Cortex of kidney (tissue), 1 donor: ENCODE data around the gene OAF.
"Not testable (repeated sequence)": the region's sequence is repeated elsewhere in the genome, so short reads cannot be mapped to it uniquely, and the experiment has no call there.

Source experiments
- DNase-seq: peaks from one replicate; lab custom pipeline; 2025; lab: John Stamatoyannopoulos, UW

Gene OAF

GRCh38 chr11:120210626-120211521, at the start of gene OAF:
OAF (plus strand) TSS chr11:120211032; CDS start chr11:120211280, 248 bp downstream.
- peak; percentile 19 for DNase-seq

GRCh38 chr11:120167659-120168058, 43.2 kb upstream of the OAF start:
- no peak for DNase-seq

GRCh38 chr11:120168108-120168959, 42.5 kb upstream of the OAF start:
- DNase-seq: no peak

- no peak for DNase-seq
Measured at GRCh38 chr11:120168960-120169681, 41.7 kb upstream of the OAF start.

GRCh38 chr11:120169981-120170698, 40.7 kb upstream of the OAF start:
- no peak for DNase-seq

- no peak for DNase-seq
Measured at GRCh38 chr11:120170741-120171261, 40.0 kb upstream of the OAF start.

GRCh38 chr11:120172054-120172911, 38.5 kb upstream of the OAF start:
- no peak for DNase-seq

- DNase-seq: no peak
Measured at GRCh38 chr11:120173019-120173705, 37.7 kb upstream of the OAF start.

- DNase-seq: no peak
Measured at GRCh38 chr11:120173807-120174206, 37.0 kb upstream of the OAF start.

GRCh38 chr11:120174866-120175265, 36.0 kb upstream of the OAF start:
- DNase-seq: no peak

- no peak for DNase-seq
Measured at GRCh38 chr11:120178561-120179056, 32.2 kb upstream of the OAF start.

- DNase-seq: no peak
Measured at GRCh38 chr11:120179057-120179672, 31.7 kb upstream of the OAF start.

GRCh38 chr11:120180063-120180462, 30.8 kb upstream of the OAF start:
- DNase-seq: not testable (repeated sequence)

- DNase-seq: no peak
Measured at GRCh38 chr11:120180551-120181232, 30.1 kb upstream of the OAF start.

GRCh38 chr11:120181376-120181975, 29.4 kb upstream of the OAF start:
- DNase-seq: no peak

GRCh38 chr11:120182372-120182771, 28.5 kb upstream of the OAF start:
- DNase-seq: no peak

- DNase-seq: no peak
Measured at GRCh38 chr11:120182790-120183491, 27.9 kb upstream of the OAF start.
